Hypothalamus (tissue), 51 donors: ENCODE measurements around the gene PRAME.
"Not testable (repeated sequence)": the region's sequence is repeated elsewhere in the genome, so short reads cannot be mapped to it uniquely, and the experiment has no call there.

Experiments used
- DNase-seq, 51 donors: peaks; one replicate each; lab custom pipeline; 2025; lab: John Stamatoyannopoulos, UW

PRAME gene, protein sequence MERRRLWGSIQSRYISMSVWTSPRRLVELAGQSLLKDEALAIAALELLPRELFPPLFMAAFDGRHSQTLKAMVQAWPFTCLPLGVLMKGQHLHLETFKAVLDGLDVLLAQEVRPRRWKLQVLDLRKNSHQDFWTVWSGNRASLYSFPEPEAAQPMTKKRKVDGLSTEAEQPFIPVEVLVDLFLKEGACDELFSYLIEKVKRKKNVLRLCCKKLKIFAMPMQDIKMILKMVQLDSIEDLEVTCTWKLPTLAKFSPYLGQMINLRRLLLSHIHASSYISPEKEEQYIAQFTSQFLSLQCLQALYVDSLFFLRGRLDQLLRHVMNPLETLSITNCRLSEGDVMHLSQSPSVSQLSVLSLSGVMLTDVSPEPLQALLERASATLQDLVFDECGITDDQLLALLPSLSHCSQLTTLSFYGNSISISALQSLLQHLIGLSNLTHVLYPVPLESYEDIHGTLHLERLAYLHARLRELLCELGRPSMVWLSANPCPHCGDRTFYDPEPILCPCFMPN

DNA sequence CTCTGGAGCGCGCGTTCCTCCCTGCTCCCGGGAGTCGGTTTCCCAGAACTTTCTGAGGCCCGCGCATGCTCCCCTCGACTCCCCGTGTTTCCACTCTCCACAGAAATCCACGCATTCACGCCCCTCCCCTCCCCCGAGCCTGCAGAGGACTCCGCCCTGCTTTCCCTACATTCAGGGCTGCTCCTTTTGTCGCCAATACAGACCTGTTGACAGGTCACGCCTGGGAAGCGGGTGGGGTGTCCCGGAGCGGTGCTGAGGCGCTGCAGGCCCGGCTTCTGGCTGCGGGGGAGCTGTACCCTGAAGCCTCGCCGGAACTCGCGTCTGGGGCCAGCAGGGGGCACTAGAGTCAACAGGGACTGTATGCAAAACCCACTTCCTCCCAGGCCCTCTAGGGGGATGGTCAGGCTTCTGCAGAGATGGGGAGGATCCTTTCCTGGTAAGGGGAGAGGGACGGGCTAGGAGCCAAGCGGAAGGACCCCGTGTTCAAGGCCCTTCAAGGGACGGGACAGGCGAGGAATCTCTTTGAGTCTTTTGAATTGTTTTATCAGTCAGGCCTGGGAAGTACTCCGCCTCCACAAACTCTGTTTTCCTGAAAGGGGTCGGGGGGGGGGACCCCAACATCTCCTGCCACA lies at the start of gene PRAME:
TSS of gene PRAME (minus strand) at position 294 of the 632 bp plus-strand sequence. CDS start 2,433 bp downstream, outside the sequence.
- peak in 10 of 51 donors; percentile 1 to 32 (median 5) for DNase-seq

DNA sequence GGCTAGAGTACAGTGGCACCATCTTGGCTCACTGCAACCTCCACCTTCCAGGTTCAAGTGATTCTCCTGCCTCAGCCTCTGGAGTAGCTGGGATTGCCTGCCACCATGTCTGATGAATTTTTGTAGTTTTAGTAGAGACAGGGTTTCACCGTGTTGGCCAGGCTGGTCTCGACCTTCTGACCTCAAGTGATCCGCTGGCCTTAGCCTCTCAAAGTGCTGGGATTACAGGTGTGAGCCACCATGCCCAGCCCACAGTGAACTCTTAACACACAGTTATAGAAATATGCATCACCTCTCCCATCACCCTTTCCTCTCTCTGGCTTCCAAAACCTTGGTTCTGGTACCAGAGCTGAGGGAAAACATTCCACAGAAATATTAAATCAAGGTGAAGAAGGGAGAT lies 49.0 kb upstream of the PRAME start:
- not testable (repeated sequence) for DNase-seq

DNA sequence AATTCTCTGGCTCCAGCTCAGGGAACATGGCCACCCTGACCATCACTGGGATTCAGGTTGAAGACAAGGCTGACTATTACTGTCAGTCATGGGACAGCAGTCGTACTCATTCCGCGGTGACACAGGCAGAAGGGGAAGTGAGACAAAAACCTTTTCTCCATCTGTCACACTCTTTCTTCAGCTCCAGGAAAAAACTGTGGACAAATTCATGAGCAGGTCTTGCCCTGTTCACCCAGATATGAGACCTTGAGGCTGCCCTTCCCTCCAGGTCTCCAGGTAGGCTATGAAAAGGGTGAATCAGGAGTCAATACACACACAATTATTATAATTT lies 46.0 kb upstream of the PRAME start:
- DNase-seq, result no peak

GRCh38 chr22:22604326-22605073 lies 45.4 kb upstream of the PRAME start:
- no peak for DNase-seq

- no peak for DNase-seq
Observed at GRCh38 chr22:22603470-22603947, 44.4 kb upstream of the PRAME start.

GRCh38 chr22:22600531-22601261 lies 41.6 kb upstream of the PRAME start:
- no peak for DNase-seq

GRCh38 chr22:22599248-22599647 lies 40.2 kb upstream of the PRAME start:
- no peak for DNase-seq

GRCh38 chr22:22598144-22598543 lies 39.1 kb upstream of the PRAME start:
- DNase-seq, result no peak

- DNase-seq, result no peak
Observed at GRCh38 chr22:22595001-22595835, 36.2 kb upstream of the PRAME start.

DNA sequence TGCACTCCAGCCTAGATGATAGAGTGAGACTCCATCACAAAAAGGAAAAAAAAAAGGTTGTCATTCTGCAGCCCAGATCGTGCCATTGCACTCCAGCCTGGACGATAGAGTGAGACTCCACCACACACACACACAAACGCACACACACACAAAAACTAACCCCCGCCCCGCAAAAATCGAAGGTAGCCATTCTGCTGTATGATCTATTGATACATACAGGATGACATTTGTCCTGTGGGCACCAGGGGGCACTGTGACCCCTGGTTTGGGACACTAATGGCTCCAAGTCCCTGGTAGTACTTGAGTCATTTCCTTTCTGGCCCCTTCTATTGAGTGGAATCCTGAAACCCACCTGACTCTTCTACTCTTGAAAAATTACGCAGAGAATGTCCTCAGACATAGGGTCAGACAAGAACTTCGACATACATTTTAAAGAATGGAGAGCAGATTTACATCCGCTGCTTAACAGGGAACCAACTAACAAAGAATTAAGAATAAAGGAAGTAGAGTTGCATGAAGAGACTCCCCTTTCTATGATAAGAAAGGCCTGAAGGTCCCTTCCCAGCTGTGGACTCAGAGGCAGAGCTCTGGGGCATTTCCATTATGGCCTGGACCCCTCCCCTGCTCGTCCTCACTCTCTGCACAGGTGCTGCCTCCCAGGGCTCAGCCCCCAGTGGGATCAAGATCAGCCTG lies 35.0 kb upstream of the PRAME start:
- DNase-seq, result peak in 14 of 51 donors; percentile 1 to 35 (median 10)

DNA sequence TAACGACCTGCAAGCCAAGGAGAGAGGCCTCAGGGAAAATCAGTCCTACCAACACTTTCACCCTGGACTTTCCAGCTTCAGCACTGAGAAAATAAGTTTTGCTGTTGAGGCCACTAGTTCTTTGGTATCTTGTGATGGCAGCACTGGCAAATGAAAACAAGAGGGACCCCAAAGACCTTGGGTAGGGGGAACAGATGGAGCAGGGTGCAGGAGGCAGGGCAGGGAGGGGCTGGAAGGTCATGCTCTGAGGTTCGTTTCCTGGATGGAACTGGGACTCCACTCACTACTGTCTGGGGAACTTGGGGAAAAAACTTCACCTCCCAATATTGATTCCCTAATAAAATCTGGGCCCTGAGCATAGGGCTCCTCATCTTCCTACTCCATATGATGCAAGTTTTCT lies 34.2 kb upstream of the PRAME start:
- no peak for DNase-seq

- DNase-seq, result no peak
Observed at GRCh38 chr22:22591348-22592299, 32.6 kb upstream of the PRAME start.

DNA sequence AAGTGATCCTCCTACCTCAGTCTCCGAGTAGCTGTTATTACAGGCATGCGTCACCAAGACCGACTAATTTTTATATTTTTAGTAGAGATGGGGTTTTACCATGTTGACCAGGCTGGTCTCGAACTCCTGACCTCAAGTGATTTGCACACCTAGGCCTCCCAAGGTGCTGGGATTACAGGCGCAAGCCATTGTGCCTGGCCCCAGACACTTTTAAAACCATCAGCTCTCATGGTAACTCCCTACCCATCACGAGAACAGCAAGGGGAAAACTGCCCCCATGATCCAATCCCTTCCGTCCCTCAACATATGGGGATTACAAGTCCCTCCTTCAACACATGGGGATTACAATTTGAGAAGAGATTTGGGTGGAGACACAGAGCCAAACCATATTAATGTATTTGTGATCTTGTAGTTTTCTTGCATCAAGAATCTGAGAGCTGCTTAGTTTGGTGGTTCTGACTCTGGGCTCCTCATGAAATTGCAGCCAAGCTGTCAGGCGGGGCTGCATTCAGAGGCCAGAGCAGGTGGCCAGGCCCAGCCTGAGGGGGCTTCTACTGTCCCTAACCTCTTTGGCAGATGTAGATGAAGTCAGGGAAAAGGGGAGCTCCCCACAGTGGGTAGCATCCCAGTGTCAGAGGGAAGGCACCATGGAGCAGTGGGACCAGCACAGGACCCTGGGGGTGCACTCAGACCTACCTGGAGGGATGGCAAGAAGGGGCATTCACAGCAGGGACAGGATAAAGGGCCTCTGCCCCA lies 31.2 kb upstream of the PRAME start:
- DNase-seq, result no peak

- DNase-seq, result no peak
Observed at GRCh38 chr22:22588485-22589164, 29.6 kb upstream of the PRAME start.

GRCh38 chr22:22587577-22588188 lies 28.6 kb upstream of the PRAME start:
- no peak for DNase-seq

- DNase-seq, result no peak
Observed at GRCh38 chr22:22584722-22585121, 25.7 kb upstream of the PRAME start.
